NCI-H1105 (cell line): ENCODE results near the gene SMIM3.
"Not testable (repeated sequence)": the region's sequence is repeated elsewhere in the genome, so short reads cannot be mapped to it uniquely, and the experiment has no call there.

Experiments used
- DNase-seq: peaks from one replicate; lab custom pipeline; 2025; lab: John Stamatoyannopoulos, UW

SMIM3 gene

DNA sequence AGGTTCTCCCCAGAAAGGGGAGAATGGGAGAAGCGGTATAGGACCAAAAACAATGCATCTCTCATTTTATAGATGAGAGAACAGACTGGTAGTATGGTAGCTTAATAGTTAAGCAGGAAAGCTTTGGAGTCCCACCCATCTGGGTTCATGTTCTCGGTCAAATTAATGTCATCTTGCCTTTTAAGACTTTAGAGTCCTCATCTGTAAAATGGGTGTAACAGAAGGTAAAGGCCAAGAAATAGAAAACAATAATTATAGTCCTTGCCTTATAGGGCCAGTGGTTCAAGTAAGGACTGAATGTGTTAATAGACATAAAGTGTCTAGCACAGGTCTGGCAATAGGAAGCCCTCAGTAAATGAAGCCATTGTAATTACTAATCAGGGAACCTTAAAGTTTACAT is 16.4 kb downstream of the SMIM3 start:
- no peak for DNase-seq

GRCh38 chr5:150797384-150797783 is 18.8 kb downstream of the SMIM3 start:
- no peak for DNase-seq

DNA sequence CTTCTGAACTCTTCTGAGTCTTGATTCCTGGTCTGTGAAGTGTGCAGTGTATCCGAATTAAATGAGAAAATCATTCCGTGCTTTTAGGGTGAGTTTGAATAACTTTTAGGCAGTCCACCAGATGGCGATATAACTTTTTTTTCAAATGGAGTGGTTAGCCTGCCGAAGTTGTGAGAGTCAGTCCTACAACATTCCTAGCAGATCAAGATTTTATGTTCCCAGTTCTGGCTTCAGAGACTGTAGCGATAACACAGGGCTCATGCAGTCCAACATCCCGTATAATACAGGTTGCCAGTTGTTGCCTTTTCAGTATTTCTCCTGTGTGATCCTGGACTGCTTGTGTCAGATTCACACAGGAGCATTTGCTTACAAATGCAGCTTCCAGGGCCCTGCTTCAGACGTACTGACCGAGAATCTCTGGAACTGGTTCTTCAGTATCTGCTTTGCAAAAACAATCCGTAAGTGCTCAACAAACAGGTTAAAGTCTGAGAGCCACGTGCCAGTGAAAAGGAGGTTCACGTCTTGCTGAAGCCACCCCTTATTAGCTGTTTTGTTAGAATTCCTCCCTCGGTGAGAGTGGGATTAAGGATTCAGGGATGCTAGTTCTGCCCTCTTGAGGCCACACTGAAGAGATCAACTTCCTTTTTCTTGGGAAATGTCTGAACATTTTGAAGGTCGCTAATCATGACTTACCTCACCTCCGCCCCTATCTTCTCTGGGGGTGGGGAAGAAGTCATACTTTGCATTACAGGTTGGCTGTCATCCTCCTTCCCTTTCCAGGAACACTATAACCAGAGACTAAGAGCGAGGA is 22.8 kb downstream of the SMIM3 start:
- DNase-seq: no peak

DNA sequence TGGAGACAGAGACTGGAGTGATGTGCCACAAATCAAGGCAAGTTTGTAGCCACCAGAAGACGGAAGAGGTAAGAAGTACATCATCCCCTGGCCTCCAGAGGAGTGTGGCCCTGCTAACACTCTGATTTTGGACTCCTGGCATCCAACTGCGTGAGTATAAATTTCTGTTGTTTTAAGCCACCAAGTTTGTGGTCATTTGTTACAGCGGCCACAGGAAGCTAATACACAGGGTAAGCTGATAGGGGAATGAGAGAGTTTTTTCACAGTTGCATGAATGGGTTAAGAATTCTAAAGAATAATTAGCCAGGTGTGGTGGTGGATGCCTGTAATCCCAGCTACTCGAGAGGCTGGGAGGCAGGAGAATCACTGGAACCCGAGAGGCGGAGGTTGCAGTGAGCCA is 25.8 kb downstream of the SMIM3 start:
- DNase-seq: no peak

DNA sequence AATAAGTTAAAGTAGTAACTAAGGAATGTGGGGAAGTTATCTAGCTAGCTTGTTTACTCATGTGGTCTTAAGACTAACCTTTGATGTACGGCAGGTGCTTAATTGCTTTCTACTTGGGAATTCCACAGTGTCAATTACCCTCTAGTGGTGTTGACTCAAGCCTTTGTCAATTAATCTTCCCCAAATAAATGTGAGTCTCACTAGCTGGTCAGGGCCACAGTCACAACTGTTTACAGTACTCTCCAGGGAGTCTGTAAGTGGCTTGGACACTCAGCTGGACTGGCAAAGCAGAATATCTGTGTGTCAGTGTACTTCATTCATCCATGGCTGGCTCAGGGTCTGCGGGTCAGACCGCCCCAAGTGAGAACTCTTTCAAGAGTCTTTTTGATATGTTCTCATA is 30.8 kb downstream of the SMIM3 start:
- DNase-seq: no peak

- no peak for DNase-seq
These were observed 36.5 kb downstream of the SMIM3 start for GRCh38 chr5:150815010-150815409.

GRCh38 chr5:150816946-150817345 is 38.4 kb downstream of the SMIM3 start:
- DNase-seq: no peak

DNA sequence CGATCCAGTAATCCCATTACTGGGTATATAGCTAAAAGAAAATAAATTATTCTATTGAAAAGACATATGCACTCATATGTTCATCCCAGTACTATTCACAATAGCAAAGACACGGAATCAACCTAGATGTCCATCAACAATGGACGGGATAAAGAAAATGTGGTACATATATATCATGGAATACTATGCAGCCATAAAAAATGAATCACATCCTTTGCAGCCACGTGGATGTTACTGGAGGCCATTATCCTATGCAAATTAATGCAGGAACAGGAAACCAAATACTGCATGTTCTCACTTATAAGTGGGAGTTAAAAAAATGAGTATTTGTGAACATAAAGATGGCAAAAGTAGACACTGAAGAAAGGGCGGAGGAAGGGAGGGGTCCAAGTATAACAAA is 51.2 kb downstream of the SMIM3 start:
- no peak for DNase-seq

GRCh38 chr5:150831821-150832220 is 53.3 kb downstream of the SMIM3 start:
- DNase-seq: not testable (repeated sequence)

- DNase-seq: no peak
These were observed 57.5 kb downstream of the SMIM3 start for GRCh38 chr5:150836064-150836463.

DNA sequence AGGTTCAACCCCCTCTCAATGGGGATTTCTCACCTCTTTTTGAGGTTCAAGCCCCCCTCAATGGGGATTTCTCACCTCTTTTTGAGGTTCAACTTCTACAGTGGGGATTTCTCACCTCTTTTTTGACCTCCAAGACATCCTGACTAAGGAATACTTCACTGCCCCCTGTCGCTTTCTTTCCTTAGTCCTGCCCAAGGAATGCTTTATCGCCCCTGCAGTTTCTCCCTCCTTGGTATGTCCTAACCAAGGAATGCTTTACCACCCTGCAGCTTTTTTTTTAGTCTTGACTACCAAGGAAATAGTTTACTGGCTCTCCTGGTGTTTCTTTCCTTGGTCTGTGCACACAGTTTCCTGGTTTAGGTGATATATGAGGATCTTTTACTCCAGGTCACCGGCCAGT is 58.1 kb downstream of the SMIM3 start:
- DNase-seq: no peak

DNA sequence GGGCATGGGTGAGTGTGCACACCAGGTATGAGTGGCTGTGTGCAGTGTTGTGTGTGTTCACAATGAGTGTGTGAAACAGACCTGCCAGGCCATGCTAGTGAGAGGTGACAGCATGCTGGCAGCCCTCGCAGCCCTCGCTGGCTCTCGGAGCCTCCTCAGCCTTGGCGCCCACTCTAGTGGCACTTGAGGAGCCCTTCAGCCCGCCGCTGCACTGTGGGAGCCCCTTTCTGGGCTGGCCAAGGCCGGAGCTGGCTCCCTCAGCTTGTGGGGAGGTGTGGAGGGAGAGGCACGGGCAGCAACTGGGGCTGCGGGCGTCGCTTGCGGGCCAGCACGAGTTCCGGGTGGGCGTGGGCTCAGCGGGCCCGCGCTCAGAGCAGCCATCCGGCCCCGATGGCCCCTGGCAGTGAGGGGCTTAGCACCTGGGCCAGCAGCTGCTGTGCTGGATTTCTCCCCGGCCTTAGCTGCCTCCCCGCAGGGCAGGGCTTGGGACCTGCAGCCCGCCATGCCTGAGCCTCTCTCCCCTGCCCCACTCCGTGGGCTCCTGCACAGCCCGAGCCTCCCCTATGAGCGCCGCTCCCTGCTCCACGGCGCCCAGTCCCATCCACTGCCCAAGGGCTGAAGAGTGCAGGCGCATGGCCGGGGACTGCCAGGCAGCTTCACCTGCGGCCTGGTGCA is 66.8 kb downstream of the SMIM3 start:
- DNase-seq: not testable (repeated sequence)

DNA sequence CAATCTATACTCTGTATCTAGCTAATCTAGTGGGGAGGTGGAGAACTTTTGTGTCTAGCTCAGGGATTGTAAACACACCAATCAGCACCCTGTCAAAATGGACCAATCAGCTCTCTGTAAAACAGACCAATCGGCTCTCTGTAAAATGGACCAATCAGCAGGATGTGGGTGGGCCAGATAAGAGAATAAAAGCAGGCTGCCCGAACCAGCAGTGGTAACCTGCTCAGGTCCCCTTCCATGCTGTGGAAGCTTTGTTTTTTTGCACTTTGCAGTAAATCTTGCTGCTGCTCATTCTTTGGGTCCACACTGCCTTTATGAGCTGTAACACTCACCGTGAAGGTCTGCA is 67.7 kb downstream of the SMIM3 start, which contains the start of gene IRGM:
Gene IRGM (plus strand): TSS at position 214 of the 346 bp plus-strand sequence. CDS start 1,603 bp downstream, outside the sequence.
- DNase-seq: not testable (repeated sequence)
